Right atrium auricular region (tissue), 2 donors: ENCODE data around the gene TSPYL6. TPM values are rescaled to one million over a fixed set of nuclear protein-coding genes. Genes with fewer than 3 reads are reported as not detected.

ENCODE experiments used
- DNase-seq: peaks from one replicate; pipeline ENCODE4 v3.0.0-alpha.2; 2019; ENCODE audit warnings: low spot score
- H3K27ac ChIP-seq, 2 donors: fragments of 200-600 bp; sonication (generic); 1 replicate in 1 of 2; 2 replicates in 1 of 2; pipeline ENCODE4 v1.5.1; 2016 to 2019
- H3K27me3 ChIP-seq, 2 donors: fragments of 200-600 bp; sonication (generic); one replicate each; pipeline versions ENCODE4 v1.5.1 to v1.6.0; 2017 to 2019
- H3K36me3 ChIP-seq: fragments of 200-600 bp; sonication (generic); one replicate; pipeline ENCODE4 v1.5.1; 2016
- H3K4me1 ChIP-seq, 2 donors: fragments of 200-600 bp; sonication (generic); one replicate each; pipeline versions ENCODE4 v1.5.1 to v1.6.0; 2017 to 2019
- H3K4me3 ChIP-seq, 2 donors: fragments of 200-600 bp; sonication (generic); 1 replicate in 1 of 2; 2 replicates in 1 of 2; pipeline ENCODE4 v1.5.1; 2017 to 2019; ENCODE audit warnings: mild to moderate bottlenecking in 1 of 2, moderate library complexity in 1 of 2
- H3K9me3 ChIP-seq, 2 donors: fragments of 200-600 bp; sonication (generic); one replicate each; pipeline ENCODE4 v1.5.1; 2019
- CTCF ChIP-seq, 2 donors: fragments of 200-600 bp; sonication (generic); IDR thresholded peaks; one replicate each; pipeline ENCODE4 v1.5.1; 2019; ENCODE audit warnings: antibody characterized with exemption in 2 of 2
- total RNA-seq, 2 donors: library from RNA; depleted of rRNA; stranded (reverse); fragments of >200 nt; gene quantifications; one replicate each; pipeline ENCODE4 v1.1.0, GENCODE V29; 2016

Gene TSPYL6
- total RNA-seq, 2 donors from 2014 or later: not detected

- no peaks in the 10 kb centered on the region for H3K36me3 ChIP-seq
- no peak for TF ChIP-seq CTCF (IDR thresholded peaks at IDR 0.05)
- no peak for DNase-seq
- H3K4me1 ChIP-seq: peaks cover 0 to 14% of the 10 kb centered on the region in 2 donors
- no peak overlapping the region for H3K4me3 ChIP-seq
- H3K27me3 ChIP-seq: no peaks in the 10 kb centered on the region
- no peak overlapping the region for H3K27ac ChIP-seq
- H3K9me3 ChIP-seq: no peaks in the 10 kb centered on the region
Measured at GRCh38 chr2:54224997-54225396, 31.0 kb downstream of the TSPYL6 start.

GRCh38 chr2:54213082-54213481 is 42.9 kb downstream of the TSPYL6 start:
- Histone ChIP-seq H3K36me3 (no peaks in the 10 kb centered on the region), H3K27me3 (no peaks in the 10 kb centered on the region), H3K9me3 (peaks cover 7 to 11% of the 10 kb centered on the region in 2 donors), H3K4me3 (no peak overlapping the region), H3K4me1 (peaks cover 0 to 13% of the 10 kb centered on the region in 2 donors), H3K27ac (no peak overlapping the region)
- no peak for TF ChIP-seq CTCF (IDR thresholded peaks at IDR 0.05)
- no peak for DNase-seq

GRCh38 chr2:54212456-54212855 is 43.6 kb downstream of the TSPYL6 start:
- Histone ChIP-seq H3K36me3 (no peaks in the 10 kb centered on the region), H3K4me3 (no peak overlapping the region), H3K9me3 (peaks cover 7 to 11% of the 10 kb centered on the region in 2 donors), H3K27me3 (no peaks in the 10 kb centered on the region), H3K4me1 (peaks cover 0 to 20% of the 10 kb centered on the region in 2 donors), H3K27ac (peak overlapping the region in 1 of 2 donors; percentile 27)
- no peak for TF ChIP-seq CTCF (IDR thresholded peaks at IDR 0.05)
- no peak for DNase-seq

GRCh38 chr2:54209379-54209778 is 46.6 kb downstream of the TSPYL6 start:
- TF ChIP-seq CTCF (IDR thresholded peaks at IDR 0.05): no peak
- Histone ChIP-seq H3K36me3 (no peaks in the 10 kb centered on the region), H3K4me3 (no peak overlapping the region), H3K27me3 (no peaks in the 10 kb centered on the region), H3K4me1 (peaks cover 0 to 25% of the 10 kb centered on the region in 2 donors), H3K9me3 (peaks cover 2 to 4% of the 10 kb centered on the region in 2 donors), H3K27ac (peak overlapping the region in 1 of 2 donors; percentile 61)
- DNase-seq: no peak

- Histone ChIP-seq H3K36me3 (no peaks in the 10 kb centered on the region), H3K9me3 (no peaks in the 10 kb centered on the region), H3K27ac (peak overlapping the region; percentile 50 to 61), H3K27me3 (no peaks in the 10 kb centered on the region), H3K4me1 (peaks cover 0 to 25% of the 10 kb centered on the region in 2 donors), H3K4me3 (no peak overlapping the region)
- TF ChIP-seq CTCF (IDR thresholded peaks at IDR 0.05): no peak
- no peak for DNase-seq
Measured at GRCh38 chr2:54208364-54209240, 47.4 kb downstream of the TSPYL6 start.
